NCI-H446 (cell line): ENCODE results near the gene CCDC74A.
"Not testable (repeated sequence)": the region's sequence is repeated elsewhere in the genome, so short reads cannot be mapped to it uniquely, and the experiment has no call there.

Experiments
- DNase-seq, 2 experiments: peaks; one replicate each; lab custom pipeline; 2025; lab: John Stamatoyannopoulos, UW

Gene CCDC74A

DNA sequence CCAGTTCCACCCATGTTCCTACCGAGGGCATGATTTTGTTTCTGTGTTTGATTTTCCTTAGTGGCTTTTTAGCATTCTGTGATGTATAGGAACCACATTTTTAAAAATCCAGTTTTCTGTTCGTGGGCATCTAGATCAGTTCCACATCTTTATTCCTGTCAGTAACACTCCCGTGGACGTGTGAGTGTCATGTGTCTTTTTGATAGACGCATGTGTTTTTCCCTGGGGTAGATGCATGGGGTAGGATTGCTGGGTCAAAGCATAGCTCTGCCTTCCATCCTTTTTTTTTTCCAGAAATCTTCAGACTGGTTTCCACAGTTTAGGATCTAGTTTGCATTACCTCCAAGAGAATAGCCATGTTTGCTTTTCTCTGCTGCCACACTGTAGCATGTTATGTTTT lies 38.7 kb downstream of the CCDC74A start:
- DNase-seq = no peak

DNA sequence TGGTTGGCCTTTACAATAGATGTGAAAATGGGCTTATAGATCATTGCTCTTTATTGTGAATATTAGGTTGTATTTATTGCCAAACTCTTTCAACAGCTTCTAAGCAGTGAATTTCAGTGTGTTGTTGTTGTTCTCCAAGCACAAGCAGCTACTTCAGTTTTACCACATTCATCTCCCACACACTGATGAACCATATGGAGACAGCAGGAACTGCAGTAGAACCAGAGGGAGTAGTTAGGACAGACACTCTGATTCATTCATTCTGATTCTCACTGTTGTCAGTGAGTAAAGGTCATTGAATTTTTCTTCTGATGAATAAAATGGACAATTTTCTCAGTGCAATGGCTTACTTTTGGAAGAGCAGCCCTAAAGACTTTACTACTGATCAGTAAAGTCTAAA lies 40.2 kb downstream of the CCDC74A start:
- no peak for DNase-seq

DNA sequence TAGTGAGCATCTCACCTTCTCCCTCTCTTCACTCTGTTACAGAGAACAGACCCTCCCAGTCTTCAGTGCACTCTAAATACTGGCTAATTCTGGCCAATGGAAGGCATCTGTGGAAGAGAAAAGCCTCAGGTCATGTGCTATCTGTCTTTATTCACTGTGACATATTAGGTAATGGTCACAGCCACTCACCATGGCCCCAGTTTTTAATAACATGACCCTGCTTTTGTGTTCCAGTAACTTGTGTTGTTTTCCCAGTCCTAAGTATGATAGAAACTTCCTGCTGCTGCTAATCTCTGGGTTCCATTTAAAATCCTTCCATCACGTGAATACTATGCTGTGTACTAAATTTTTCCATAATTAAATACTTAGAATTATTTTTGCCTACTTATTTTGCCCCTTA lies 40.7 kb downstream of the CCDC74A start:
- DNase-seq = not testable (repeated sequence)

DNA sequence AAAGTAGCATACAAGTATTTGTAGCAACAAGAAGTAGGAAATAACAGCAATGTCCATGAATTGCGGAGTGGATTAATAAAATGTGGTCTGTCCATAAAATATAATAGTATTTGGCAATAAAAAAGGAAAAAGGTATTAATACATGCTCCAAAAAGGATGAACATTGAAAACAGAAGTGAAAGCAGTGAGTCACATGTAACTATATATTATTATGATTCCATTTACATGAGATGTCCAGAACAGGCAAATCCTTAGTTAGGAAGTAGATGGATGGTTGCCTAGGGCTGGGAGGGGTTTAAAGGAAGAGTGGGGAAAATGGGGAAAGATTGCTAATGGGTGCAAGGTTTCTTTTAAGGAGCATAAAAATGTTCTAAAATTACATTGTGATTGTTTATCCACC lies 44.5 kb downstream of the CCDC74A start:
- DNase-seq = no peak

DNA sequence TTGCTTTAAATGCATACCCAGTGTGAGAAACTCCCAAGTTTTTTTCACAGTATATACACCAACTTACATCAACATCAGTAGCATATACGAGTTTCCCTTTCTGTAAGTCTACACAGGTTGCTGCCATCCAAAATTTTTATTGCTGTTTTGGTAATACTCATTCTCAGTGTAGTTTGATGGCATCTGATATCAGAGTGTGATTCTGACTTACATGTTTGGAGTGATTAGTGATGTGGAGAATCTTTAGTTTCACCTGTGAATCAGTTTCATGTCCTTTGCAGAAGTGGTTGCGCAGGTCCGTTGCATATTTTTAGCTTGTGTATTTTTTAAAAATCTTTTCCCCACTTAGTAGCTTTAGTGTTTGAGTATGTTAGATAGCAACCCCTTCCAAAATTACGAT lies 50.1 kb downstream of the CCDC74A start:
- no peak for DNase-seq

DNA sequence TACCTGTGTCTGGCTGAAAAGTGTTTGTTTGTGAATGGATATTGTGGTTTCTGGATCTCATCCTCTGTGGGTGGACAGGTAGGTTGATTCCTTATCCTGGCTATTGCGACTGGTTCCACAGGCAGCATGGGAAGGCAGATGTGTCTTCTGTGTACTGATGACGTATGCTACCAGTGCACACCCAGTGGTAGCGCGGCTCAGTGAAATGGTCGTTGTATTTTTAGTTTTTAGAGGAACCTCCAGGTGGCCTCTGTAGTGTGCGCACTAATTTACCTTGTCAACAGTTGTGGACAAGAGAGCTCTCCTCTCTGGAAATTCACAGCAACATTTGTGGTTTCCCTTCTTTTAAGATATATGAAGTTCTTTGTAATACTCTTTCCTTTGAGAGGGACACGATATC lies 52.5 kb downstream of the CCDC74A start:
- no peak for DNase-seq
